Neuronal stem cell (in vitro differentiated cells): Measurements from ENCODE around the gene POU2F2.

Experiments
- DNase-seq: peaks from one replicate; pipeline ENCODE4 v3.0.0-alpha.2; 2013; ENCODE audit warnings: low spot score
- H2AFZ ChIP-seq: one replicate; pipeline ENCODE4 v1.6.1; 2013; ENCODE audit warnings: mild to moderate bottlenecking, low read length, inconsistent platforms
- H2AK5ac ChIP-seq: 2 replicates; pipeline ENCODE4 v1.6.1; 2013; ENCODE audit warnings: low read depth, mild to moderate bottlenecking, inconsistent platforms, low read length, moderate library complexity, mixed read lengths
- H2BK120ac ChIP-seq: 2 replicates; pipeline ENCODE4 v1.6.1; 2013; ENCODE audit warnings: low read depth, mild to moderate bottlenecking, inconsistent platforms, low read length, moderate library complexity, mixed read lengths
- H2BK12ac ChIP-seq: one replicate; pipeline ENCODE4 v1.6.1; 2013; ENCODE audit warnings: low read length, inconsistent platforms
- H2BK15ac ChIP-seq: 2 replicates; pipeline ENCODE4 v1.6.1; 2013; ENCODE audit warnings: mild to moderate bottlenecking, low read length, inconsistent platforms, mixed read lengths
- H2BK5ac ChIP-seq: one replicate; pipeline ENCODE4 v1.6.1; 2013; ENCODE audit warnings: inconsistent platforms, mild to moderate bottlenecking, low read length, moderate library complexity
- H3K14ac ChIP-seq: one replicate; pipeline ENCODE4 v1.6.1; 2013; ENCODE audit warnings: low read length, inconsistent platforms
- H3K18ac ChIP-seq: 2 replicates; pipeline ENCODE4 v1.6.1; 2013; ENCODE audit warnings: low read length, inconsistent platforms
- H3K23ac ChIP-seq: 2 replicates; pipeline ENCODE4 v1.6.1; 2013; ENCODE audit warnings: low read depth, mild to moderate bottlenecking, mixed read lengths, low read length, inconsistent platforms; ENCODE audit not compliant: poor library complexity
- H3K27ac ChIP-seq: replicated peaks from 3 replicates; pipeline ENCODE4 v1.5.1; 2013; ENCODE audit warnings: low read length, inconsistent platforms
- H3K27me3 ChIP-seq, 3 experiments: 2 replicates each; pipeline ENCODE4 v1.6.1; 2013; ENCODE audit warnings: low read length in 3 of 3, mild to moderate bottlenecking in 2 of 3, inconsistent platforms in 1 of 3, low read depth in 1 of 3, mixed read lengths in 1 of 3, moderate library complexity in 1 of 3; ENCODE audit not compliant: control insufficient read depth in 3 of 3, insufficient read depth in 3 of 3
- H3K36me3 ChIP-seq, 2 donors: replicated peaks in 1 of 2; 2 replicates each; pipeline ENCODE4 v1.6.1; 2013; ENCODE audit warnings: low read length in 2 of 2; ENCODE audit not compliant: control insufficient read depth in 2 of 2, insufficient read depth in 2 of 2
- H3K4ac ChIP-seq: 2 replicates; pipeline ENCODE4 v1.6.1; 2013; ENCODE audit warnings: inconsistent platforms, mild to moderate bottlenecking, low read length, moderate library complexity
- H3K4me1 ChIP-seq, 2 donors: 1 replicate in 1 of 2; 2 replicates in 1 of 2; pipeline ENCODE4 v1.6.1; 2013; ENCODE audit warnings: low read length in 2 of 2, low read depth in 1 of 2; ENCODE audit not compliant: control insufficient read depth in 2 of 2, insufficient read depth in 1 of 2
- H3K4me2 ChIP-seq: one replicate; pipeline ENCODE4 v1.6.1; 2013; ENCODE audit warnings: mild to moderate bottlenecking, low read length, inconsistent platforms; ENCODE audit not compliant: insufficient read depth, poor library complexity, severe bottlenecking
- H3K4me3 ChIP-seq, 2 donors: 2 replicates each; pipeline ENCODE4 v1.5.1; 2013; ENCODE audit warnings: low read length in 2 of 2, mild to moderate bottlenecking in 2 of 2, inconsistent platforms in 1 of 2, moderate library complexity in 1 of 2
- H3K79me1 ChIP-seq: one replicate; pipeline ENCODE4 v1.6.1; 2013; ENCODE audit warnings: low read depth, mild to moderate bottlenecking, inconsistent platforms, low read length, moderate library complexity
- H3K9ac ChIP-seq: one replicate; pipeline ENCODE4 v1.6.1; 2013; ENCODE audit warnings: mild to moderate bottlenecking, low read depth, low read length, inconsistent platforms; ENCODE audit not compliant: poor library complexity
- H3K9me3 ChIP-seq, 2 donors: replicated peaks in 1 of 2; 2 replicates each; pipeline versions ENCODE3 to v1.6.1; 2013; ENCODE audit warnings: low read length in 2 of 2, mild to moderate bottlenecking in 2 of 2, inconsistent platforms in 1 of 2, low read depth in 1 of 2, mixed read lengths in 1 of 2, moderate library complexity in 1 of 2; ENCODE audit not compliant: control insufficient read depth in 2 of 2, insufficient read depth in 1 of 2
- H4K8ac ChIP-seq: one replicate; pipeline ENCODE4 v1.6.1; 2013; ENCODE audit warnings: low read depth, mild to moderate bottlenecking, inconsistent platforms, low read length, moderate library complexity
- H4K91ac ChIP-seq: one replicate; pipeline ENCODE4 v1.6.1; 2013; ENCODE audit warnings: low read length, low read depth, mild to moderate bottlenecking, inconsistent platforms; ENCODE audit not compliant: poor library complexity
- WGBS, 2 donors: extraction: QIAGEN DNeasy Blood & Tissue Kit; methylation state at CpG; one replicate each; pipeline ENCODE4 v1.1.7; 2013; ENCODE audit warnings: missing lambda C conversion rate in 2 of 2, mixed read lengths in 1 of 2; ENCODE audit not compliant: insufficient read length in 2 of 2, insufficient replicate concordance in 1 of 2; ENCODE audit errors: extremely low coverage in 2 of 2; 5-methylcytosine and 5-hydroxymethylcytosine counted together

The POU2F2 gene

GRCh38 chr19:42086770-42087550 is 45.3 kb downstream of the POU2F2 start:
- H3K36me3 ChIP-seq, result peaks cover 2 to 17% of the 10 kb centered on the region in 2 donors
- H2BK15ac ChIP-seq, result no peak overlapping the region
- no peaks in the 10 kb centered on the region for H3K9me3 ChIP-seq
- H3K79me1 ChIP-seq, result no peaks in the 10 kb centered on the region
- H2AK5ac ChIP-seq, result no peak overlapping the region
- H4K8ac ChIP-seq, result no peak overlapping the region
- H3K23ac ChIP-seq, result no peak overlapping the region
- H2BK12ac ChIP-seq, result no peak overlapping the region
- H3K18ac ChIP-seq, result no peak overlapping the region
- no peak overlapping the region for H2BK120ac ChIP-seq
- H3K27ac ChIP-seq, result no peak overlapping the region
- H3K4ac ChIP-seq, result no peak overlapping the region
- H3K9ac ChIP-seq, result no peak overlapping the region
- no peak overlapping the region for H2BK5ac ChIP-seq
- no peak overlapping the region for H3K4me2 ChIP-seq
- H4K91ac ChIP-seq, result no peak overlapping the region
- H3K27me3 ChIP-seq, result no peaks in the 10 kb centered on the region
- H3K14ac ChIP-seq, result no peak overlapping the region
- H3K4me1 ChIP-seq, result peaks cover 5 to 16% of the 10 kb centered on the region in 2 donors
- H3K4me3 ChIP-seq, result no peak overlapping the region
- no peak overlapping the region for H2AFZ ChIP-seq
- WGBS, 2 donors, result no CpG with 5 or more reads among the region's 11 CpGs
- DNase-seq, result no peak

GRCh38 chr19:42086188-42086736 is 46.0 kb downstream of the POU2F2 start:
- no peak overlapping the region for H3K4ac ChIP-seq
- no peak overlapping the region for H3K9ac ChIP-seq
- H3K9me3 ChIP-seq, result no peaks in the 10 kb centered on the region
- H2BK120ac ChIP-seq, result no peak overlapping the region
- H2BK12ac ChIP-seq, result no peak overlapping the region
- no peak overlapping the region for H3K4me3 ChIP-seq
- no CpG with 5 or more reads among the region's 9 CpGs for WGBS, 2 donors
- peaks cover 9 to 24% of the 10 kb centered on the region in 2 donors for H3K36me3 ChIP-seq
- H2BK15ac ChIP-seq, result no peak overlapping the region
- H3K18ac ChIP-seq, result peak overlapping the region; percentile 27
- no peak overlapping the region for H4K91ac ChIP-seq
- H2BK5ac ChIP-seq, result no peak overlapping the region
- no peak overlapping the region for H3K23ac ChIP-seq
- H3K79me1 ChIP-seq, result no peaks in the 10 kb centered on the region
- DNase-seq, result no peak
- no peak overlapping the region for H4K8ac ChIP-seq
- no peak overlapping the region for H2AFZ ChIP-seq
- H3K27me3 ChIP-seq, result no peaks in the 10 kb centered on the region
- peaks cover 5 to 16% of the 10 kb centered on the region in 2 donors for H3K4me1 ChIP-seq
- H2AK5ac ChIP-seq, result no peak overlapping the region
- no peak overlapping the region for H3K4me2 ChIP-seq
- H3K14ac ChIP-seq, result peak overlapping the region; percentile 25
- H3K27ac ChIP-seq, result no peak overlapping the region

- Histone ChIP-seq H3K79me1 (peaks cover 11% of the 10 kb centered on the region), H3K4me3 (no peak overlapping the region), H3K4ac (no peak overlapping the region), H3K4me1 (peaks cover 5 to 16% of the 10 kb centered on the region in 2 donors), H3K36me3 (peaks cover 34 to 51% of the 10 kb centered on the region in 2 donors), H3K27me3 (no peaks in the 10 kb centered on the region), H2AK5ac (no peak overlapping the region), H3K4me2 (no peak overlapping the region), H2BK5ac (no peak overlapping the region), H3K18ac (no peak overlapping the region), H3K23ac (no peak overlapping the region), H2AFZ (no peak overlapping the region), H2BK12ac (no peak overlapping the region), H4K8ac (no peak overlapping the region), H2BK120ac (no peak overlapping the region), H3K14ac (no peak overlapping the region), H4K91ac (no peak overlapping the region), H3K27ac (no peak overlapping the region), H3K9me3 (no peaks in the 10 kb centered on the region), H3K9ac (no peak overlapping the region), H2BK15ac (no peak overlapping the region)
- DNase-seq, result no peak
- WGBS, 2 donors, result no CpG with 5 or more reads among the region's 5 CpGs
Measured at GRCh38 chr19:42083537-42083936, 48.7 kb downstream of the POU2F2 start.

DNA sequence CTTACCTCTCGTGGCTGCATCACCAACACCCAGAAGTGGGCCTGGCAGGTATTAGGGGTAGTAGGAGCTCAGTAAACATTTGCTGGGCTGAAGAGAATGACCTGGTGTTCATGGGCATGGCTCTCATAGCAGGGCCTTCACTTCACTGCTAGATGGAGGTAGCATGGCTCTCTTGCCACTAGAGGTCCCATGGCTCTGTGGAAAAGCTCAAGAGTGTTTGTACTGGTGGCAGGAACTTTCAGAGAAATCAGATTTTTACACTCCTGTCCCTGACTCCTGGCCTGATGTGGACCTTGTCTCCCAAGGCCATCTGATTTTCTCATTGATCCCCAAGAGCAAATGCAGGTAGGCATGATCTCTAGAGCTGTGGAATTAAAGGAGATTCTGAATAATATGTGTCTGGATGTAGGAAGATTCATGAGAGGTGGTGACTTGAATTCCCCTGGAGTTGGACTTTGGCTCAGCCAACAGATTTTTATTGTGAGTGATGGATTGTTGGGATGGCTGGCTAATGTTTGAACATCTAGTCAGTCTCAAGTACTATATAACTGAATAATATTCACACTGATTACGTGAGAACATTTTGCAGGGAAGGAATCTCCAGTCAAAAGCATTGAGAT is 50.6 kb downstream of the POU2F2 start:
- Histone ChIP-seq H3K27ac (no peak overlapping the region), H2BK12ac (no peak overlapping the region), H3K4me1 (peaks cover 12 to 16% of the 10 kb centered on the region in 2 donors), H4K8ac (no peak overlapping the region), H3K27me3 (no peaks in the 10 kb centered on the region), H3K4me2 (no peak overlapping the region), H3K36me3 (peaks cover 43 to 60% of the 10 kb centered on the region in 2 donors), H2AK5ac (no peak overlapping the region), H4K91ac (no peak overlapping the region), H3K9ac (no peak overlapping the region), H3K9me3 (no peaks in the 10 kb centered on the region), H2BK5ac (no peak overlapping the region), H2BK15ac (no peak overlapping the region), H3K4me3 (no peak overlapping the region), H3K79me1 (peaks cover 11% of the 10 kb centered on the region), H3K4ac (no peak overlapping the region), H3K14ac (no peak overlapping the region), H2AFZ (no peak overlapping the region), H3K23ac (no peak overlapping the region), H2BK120ac (no peak overlapping the region), H3K18ac (no peak overlapping the region)
- WGBS, 2 donors, result no CpG with 5 or more reads among the region's 2 CpGs
- DNase-seq, result no peak
